HG03460 (cell line): ENCODE measurements around the gene ODF2.
"Not testable (repeated sequence)": the region's sequence is repeated elsewhere in the genome, so short reads cannot be mapped to it uniquely, and the experiment has no call there.

Source experiments
- ATAC-seq: cut with Tn5 transposase; IDR thresholded peaks from one replicate; pipeline ENCODE4 v1.9.1; 2021; ENCODE audit not compliant: unreplicated experiment

The ODF2 gene

GRCh38 chr9:128423356-128423755 lies 32.5 kb upstream of the ODF2 start:
- not testable (repeated sequence) for ATAC-seq

- ATAC-seq = no peak
Observed at GRCh38 chr9:128424268-128424780, 31.5 kb upstream of the ODF2 start.

- ATAC-seq = no peak
Observed at GRCh38 chr9:128428644-128429512, 26.9 kb upstream of the ODF2 start.

GRCh38 chr9:128429513-128430086 lies 26.2 kb upstream of the ODF2 start:
- ATAC-seq = no peak

GRCh38 chr9:128431207-128431606 lies 24.6 kb upstream of the ODF2 start:
- no peak for ATAC-seq

GRCh38 chr9:128434340-128434739 lies 21.5 kb upstream of the ODF2 start:
- ATAC-seq = no peak

- no peak for ATAC-seq
Observed at GRCh38 chr9:128435611-128436010, 20.2 kb upstream of the ODF2 start.

- ATAC-seq = peak; percentile 68
Observed at GRCh38 chr9:128438343-128439109, 17.3 kb upstream of the ODF2 start.

GRCh38 chr9:128439273-128439672 lies 16.5 kb upstream of the ODF2 start:
- ATAC-seq = no peak

GRCh38 chr9:128442150-128442549 lies 13.7 kb upstream of the ODF2 start:
- no peak for ATAC-seq

GRCh38 chr9:128446505-128446904 lies 9.3 kb upstream of the ODF2 start:
- not testable (repeated sequence) for ATAC-seq

GRCh38 chr9:128448746-128449145 lies 7.1 kb upstream of the ODF2 start:
- ATAC-seq = no peak

- no peak for ATAC-seq
Observed at GRCh38 chr9:128454991-128455390, 815 bp upstream of the ODF2 start.

GRCh38 chr9:128456613-128457061 lies 831 bp downstream of the ODF2 start:
- ATAC-seq = peak; percentile 52

GRCh38 chr9:128457207-128457606 lies 1.4 kb downstream of the ODF2 start:
- no peak for ATAC-seq

GRCh38 chr9:128459011-128459410 lies 3.2 kb downstream of the ODF2 start:
- no peak for ATAC-seq

GRCh38 chr9:128469070-128469469 lies 13.3 kb downstream of the ODF2 start:
- ATAC-seq = no peak

GRCh38 chr9:128470560-128470959 lies 14.8 kb downstream of the ODF2 start:
- ATAC-seq = no peak

GRCh38 chr9:128473104-128473503 lies 17.3 kb downstream of the ODF2 start:
- no peak for ATAC-seq

GRCh38 chr9:128475867-128476266 lies 20.1 kb downstream of the ODF2 start:
- ATAC-seq = no peak

GRCh38 chr9:128479262-128479661 lies 23.5 kb downstream of the ODF2 start:
- no peak for ATAC-seq
